Endometrial microvascular endothelial cells (primary cell): ENCODE results near the gene DMRT1. TPM values are rescaled to one million over a fixed set of nuclear protein-coding genes. Genes with fewer than 3 reads are reported as not detected.
"Not testable (repeated sequence)": the region's sequence is repeated elsewhere in the genome, so short reads cannot be mapped to it uniquely, and the experiment has no call there.

Source experiments
- in situ Hi-C: cut with HindIII; loops from 2 replicates; pipeline ENCODE4 v1.10.0; 2017; ENCODE audit warnings: low sequenced_read_pairs, low pct_unique_long_range_greater_than_20kb; ENCODE audit errors: inconsistent ontology term
- total RNA-seq: library from RNA; depleted of rRNA; stranded (reverse); fragments of >200 nt; gene quantifications from one replicate; pipeline ENCODE4 v1.2.3, GENCODE V29; 2015; ENCODE audit errors: inconsistent ontology term

Gene DMRT1
- total RNA-seq, 1 donor from 2014 or later = 0.28 TPM

- in situ Hi-C loops = no loop called here
Observed at GRCh38 chr9:849431-849830, 7.9 kb downstream of the DMRT1 start.

GRCh38 chr9:852539-852938 is 11.0 kb downstream of the DMRT1 start:
- in situ Hi-C loops = no loop called here

GRCh38 chr9:859251-859650 is 17.8 kb downstream of the DMRT1 start:
- in situ Hi-C loops = no loop called here

GRCh38 chr9:860706-861105 is 19.2 kb downstream of the DMRT1 start:
- in situ Hi-C loops = no loop called here

- in situ Hi-C loops = not testable (repeated sequence)
Observed at GRCh38 chr9:861525-861924, 20.0 kb downstream of the DMRT1 start.

GRCh38 chr9:875119-875962 is 33.8 kb downstream of the DMRT1 start:
- in situ Hi-C loops = no loop called here

GRCh38 chr9:876425-876824 is 34.9 kb downstream of the DMRT1 start:
- in situ Hi-C loops = no loop called here

- in situ Hi-C loops = no loop called here
Observed at GRCh38 chr9:878239-878638, 36.7 kb downstream of the DMRT1 start.

GRCh38 chr9:880725-881124 is 39.2 kb downstream of the DMRT1 start:
- in situ Hi-C loops = no loop called here

- in situ Hi-C loops = no loop called here
Observed at GRCh38 chr9:882416-882924, 41.0 kb downstream of the DMRT1 start.

GRCh38 chr9:883011-883410 is 41.5 kb downstream of the DMRT1 start:
- in situ Hi-C loops = no loop called here

GRCh38 chr9:886886-887285 is 45.4 kb downstream of the DMRT1 start:
- in situ Hi-C loops = no loop called here

GRCh38 chr9:892123-892522 is 50.6 kb downstream of the DMRT1 start:
- in situ Hi-C loops = no loop called here

- in situ Hi-C loops = no loop called here
Observed at GRCh38 chr9:893115-893514, 51.6 kb downstream of the DMRT1 start.

- in situ Hi-C loops = no loop called here
Observed at GRCh38 chr9:893843-894420, 52.4 kb downstream of the DMRT1 start.

GRCh38 chr9:899440-900184 is 58.1 kb downstream of the DMRT1 start:
- in situ Hi-C loops = no loop called here

- in situ Hi-C loops = no loop called here
Observed at GRCh38 chr9:903886-904285, 62.4 kb downstream of the DMRT1 start.

- in situ Hi-C loops = no loop called here
Observed at GRCh38 chr9:905906-906305, 64.4 kb downstream of the DMRT1 start.

- in situ Hi-C loops = no loop called here
Observed at GRCh38 chr9:908536-909205, 67.2 kb downstream of the DMRT1 start.
